HCT116 (cell line): ENCODE data around the gene CHRNB2. TPM values are rescaled to one million over a fixed set of nuclear protein-coding genes. Genes with fewer than 3 reads are reported as not detected.
A peak's percentile ranks its signal among the peaks of the same experiment; 100 is the strongest.

Experiments used
- CBX3 ChIP-seq: IDR thresholded peaks from 2 replicates; pipeline ENCODE4 v1.6.1; 2012; ENCODE audit warnings: low read depth
- CEBPB ChIP-seq: IDR thresholded peaks from 2 replicates; pipeline ENCODE4 v1.6.1; 2012; ENCODE audit warnings: low read depth
- EZH2 ChIP-seq: fragments of 200-600 bp; sonication (generic); IDR thresholded peaks from 2 replicates; pipeline ENCODE4 v1.6.1; 2017; ENCODE audit warnings: antibody characterized with exemption, mixed run types
- EZH2phosphoT487 ChIP-seq: fragments of 200-600 bp; IDR thresholded peaks from 2 replicates; pipeline ENCODE4 v1.6.1; 2018; ENCODE audit warnings: antibody characterized with exemption, borderline replicate concordance
- FOSL1 ChIP-seq: IDR thresholded peaks from 2 replicates; pipeline ENCODE4 v1.6.1; 2012; ENCODE audit warnings: low read depth
- POLR2A ChIP-seq: IDR thresholded peaks from 2 replicates; pipeline ENCODE4 v1.7.0; 2011; ENCODE audit warnings: borderline replicate concordance; ENCODE audit not compliant: insufficient read depth, insufficient read length; ENCODE audit errors: extremely low read depth
- POLR2AphosphoS5 ChIP-seq: IDR thresholded peaks from 2 replicates; pipeline ENCODE4 v1.6.1; 2011; ENCODE audit warnings: mild to moderate bottlenecking, low read depth, low read length, moderate library complexity
- RAD21 ChIP-seq: IDR thresholded peaks from 2 replicates; pipeline ENCODE4 v1.6.1; 2012; ENCODE audit warnings: low read depth, mild to moderate bottlenecking
- SP1 ChIP-seq: IDR thresholded peaks from 2 replicates; pipeline ENCODE4 v1.6.1; 2012; ENCODE audit warnings: low read depth
- SRF ChIP-seq: IDR thresholded peaks from 2 replicates; pipeline ENCODE4 v1.6.1; 2012; ENCODE audit warnings: low read depth
- TCF7L2 ChIP-seq: IDR thresholded peaks from 2 replicates; pipeline ENCODE4 v1.7.0; 2011; ENCODE audit warnings: borderline replicate concordance, inconsistent platforms; ENCODE audit not compliant: insufficient read depth, insufficient read length; ENCODE audit errors: extremely low read depth
- YY1 ChIP-seq: IDR thresholded peaks from 2 replicates; pipeline ENCODE4 v1.6.1; 2011; ENCODE audit warnings: low read length, low read depth, moderate library complexity, mild to moderate bottlenecking; ENCODE audit not compliant: insufficient replicate concordance; ENCODE audit errors: extremely low read depth
- ZFX ChIP-seq: fragments of 450-650 bp; IDR thresholded peaks from 2 replicates; pipeline ENCODE4 v1.6.1; 2017
- ZNF274 ChIP-seq: fragments of 200-500 bp; sonication (Bioruptor generic); IDR thresholded peaks from 2 replicates; pipeline ENCODE4 v1.6.1; 2014; ENCODE audit warnings: mild to moderate bottlenecking, low read depth, low read length, inconsistent platforms
- total RNA-seq: library from RNA; stranded (reverse); gene quantifications from one replicate; pipeline ENCODE4 v1.2.1, GENCODE V29; 2021; ENCODE audit not compliant: unreplicated experiment
- TF ChIP-seq, protein P1 (sequence below): IDR thresholded peaks from 2 replicates; pipeline ENCODE4 v1.6.1; 2012; ENCODE audit warnings: low read depth
- TF ChIP-seq, protein P2 (sequence below): IDR thresholded peaks from 2 replicates; pipeline ENCODE4 v1.6.1; 2012

Gene CHRNB2
- total RNA-seq, 1 experiment from 2014 or later, result not detected

DNA sequence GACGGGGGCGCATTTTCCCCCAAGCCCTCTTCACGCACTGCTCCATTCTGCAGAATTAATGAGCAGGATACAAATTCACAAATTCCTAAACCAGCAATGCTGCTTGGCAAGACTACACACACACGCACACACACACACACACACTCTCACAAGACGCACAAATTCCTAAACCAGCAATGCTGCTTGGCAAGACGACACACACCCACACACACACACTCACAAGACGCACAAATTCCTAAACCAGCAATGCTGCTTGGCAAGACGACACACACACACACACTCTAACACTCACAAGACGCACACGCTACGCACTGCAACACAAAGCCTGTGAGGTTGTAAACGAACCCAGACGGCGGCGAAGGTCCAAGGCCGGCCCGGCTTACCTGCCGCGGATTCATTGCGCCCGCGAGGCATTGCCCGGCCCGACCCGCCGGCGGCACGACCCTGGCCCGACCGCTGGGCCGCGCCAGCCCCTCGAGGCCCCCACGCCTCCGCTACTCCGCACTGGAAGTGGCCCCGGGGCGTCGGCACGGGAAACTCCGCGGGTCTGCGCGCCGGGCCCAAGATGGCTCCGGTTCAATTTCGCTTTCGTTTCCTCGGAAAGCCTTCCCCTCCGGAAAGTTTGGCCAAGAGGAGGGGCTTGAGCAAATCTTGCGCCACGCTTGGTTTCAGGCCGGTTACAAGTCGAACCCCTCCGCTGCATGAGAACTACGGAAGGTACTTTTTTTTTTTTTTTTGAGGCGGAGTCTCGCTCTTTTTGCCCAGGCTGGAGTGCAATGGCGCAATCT is 40.2 kb downstream of the CHRNB2 start, which contains the start of gene ADAR (continued):
- TF ChIP-seq, protein P1, sequence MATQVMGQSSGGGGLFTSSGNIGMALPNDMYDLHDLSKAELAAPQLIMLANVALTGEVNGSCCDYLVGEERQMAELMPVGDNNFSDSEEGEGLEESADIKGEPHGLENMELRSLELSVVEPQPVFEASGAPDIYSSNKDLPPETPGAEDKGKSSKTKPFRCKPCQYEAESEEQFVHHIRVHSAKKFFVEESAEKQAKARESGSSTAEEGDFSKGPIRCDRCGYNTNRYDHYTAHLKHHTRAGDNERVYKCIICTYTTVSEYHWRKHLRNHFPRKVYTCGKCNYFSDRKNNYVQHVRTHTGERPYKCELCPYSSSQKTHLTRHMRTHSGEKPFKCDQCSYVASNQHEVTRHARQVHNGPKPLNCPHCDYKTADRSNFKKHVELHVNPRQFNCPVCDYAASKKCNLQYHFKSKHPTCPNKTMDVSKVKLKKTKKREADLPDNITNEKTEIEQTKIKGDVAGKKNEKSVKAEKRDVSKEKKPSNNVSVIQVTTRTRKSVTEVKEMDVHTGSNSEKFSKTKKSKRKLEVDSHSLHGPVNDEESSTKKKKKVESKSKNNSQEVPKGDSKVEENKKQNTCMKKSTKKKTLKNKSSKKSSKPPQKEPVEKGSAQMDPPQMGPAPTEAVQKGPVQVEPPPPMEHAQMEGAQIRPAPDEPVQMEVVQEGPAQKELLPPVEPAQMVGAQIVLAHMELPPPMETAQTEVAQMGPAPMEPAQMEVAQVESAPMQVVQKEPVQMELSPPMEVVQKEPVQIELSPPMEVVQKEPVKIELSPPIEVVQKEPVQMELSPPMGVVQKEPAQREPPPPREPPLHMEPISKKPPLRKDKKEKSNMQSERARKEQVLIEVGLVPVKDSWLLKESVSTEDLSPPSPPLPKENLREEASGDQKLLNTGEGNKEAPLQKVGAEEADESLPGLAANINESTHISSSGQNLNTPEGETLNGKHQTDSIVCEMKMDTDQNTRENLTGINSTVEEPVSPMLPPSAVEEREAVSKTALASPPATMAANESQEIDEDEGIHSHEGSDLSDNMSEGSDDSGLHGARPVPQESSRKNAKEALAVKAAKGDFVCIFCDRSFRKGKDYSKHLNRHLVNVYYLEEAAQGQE, result no peak
- TF ChIP-seq CBX3, result peak; percentile 76
- peak; percentile 90 for TF ChIP-seq CEBPB
- peak; percentile 4 for TF ChIP-seq TCF7L2
- TF ChIP-seq POLR2A, result no peak
- no peak for TF ChIP-seq FOSL1
- TF ChIP-seq RAD21, result no peak
- no peak for TF ChIP-seq SRF
- peak; percentile 50; the same call in 1 of the 2 replicates for TF ChIP-seq SP1
- TF ChIP-seq EZH2phosphoT487, result no peak
- TF ChIP-seq ZNF274, result no peak
- TF ChIP-seq ZFX, result peak; percentile 87
- TF ChIP-seq, protein P2, sequence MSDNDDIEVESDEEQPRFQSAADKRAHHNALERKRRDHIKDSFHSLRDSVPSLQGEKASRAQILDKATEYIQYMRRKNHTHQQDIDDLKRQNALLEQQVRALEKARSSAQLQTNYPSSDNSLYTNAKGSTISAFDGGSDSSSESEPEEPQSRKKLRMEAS, result peak; percentile 50; the same call in 1 of the 2 replicates
- TF ChIP-seq POLR2AphosphoS5, result peak; percentile 56
- TF ChIP-seq EZH2, result no peak
- TF ChIP-seq YY1, result peak; percentile 87
